NCI-H2196 (cell line): ENCODE results near the gene CHGA.

Experiments
- DNase-seq: peaks from one replicate; lab custom pipeline; 2025; ENCODE audit not compliant: unreplicated experiment; lab: John Stamatoyannopoulos, UW

The CHGA gene

GRCh38 chr14:92959761-92960680 lies 37.1 kb downstream of the CHGA start:
- no peak for DNase-seq

- no peak for DNase-seq
Observed at GRCh38 chr14:92960706-92961566, 38.0 kb downstream of the CHGA start.

GRCh38 chr14:92961567-92961855 lies 38.6 kb downstream of the CHGA start:
- no peak for DNase-seq

GRCh38 chr14:92962031-92962830 lies 39.3 kb downstream of the CHGA start:
- DNase-seq = no peak

- DNase-seq = no peak
Observed at GRCh38 chr14:92962831-92963095, 39.8 kb downstream of the CHGA start.

- DNase-seq = no peak
Observed at GRCh38 chr14:92963301-92964123, 40.6 kb downstream of the CHGA start.

- DNase-seq = no peak
Observed at GRCh38 chr14:92964124-92965109, 41.5 kb downstream of the CHGA start.

- no peak for DNase-seq
Observed at GRCh38 chr14:92965281-92965680, 42.3 kb downstream of the CHGA start.

- no peak for DNase-seq
Observed at GRCh38 chr14:92967346-92967926, 44.5 kb downstream of the CHGA start.

GRCh38 chr14:92968291-92969020 lies 45.5 kb downstream of the CHGA start:
- no peak for DNase-seq

- DNase-seq = no peak
Observed at GRCh38 chr14:92969430-92969829, 46.5 kb downstream of the CHGA start.

GRCh38 chr14:92969871-92970270 lies 46.9 kb downstream of the CHGA start:
- DNase-seq = no peak

- DNase-seq = no peak
Observed at GRCh38 chr14:92970271-92970670, 47.3 kb downstream of the CHGA start.

GRCh38 chr14:92971601-92972180 lies 48.7 kb downstream of the CHGA start:
- DNase-seq = no peak

GRCh38 chr14:92973261-92973797 lies 50.4 kb downstream of the CHGA start:
- peak; percentile 51 for DNase-seq

- no peak for DNase-seq
Observed at GRCh38 chr14:92973798-92974372, 50.9 kb downstream of the CHGA start.

- no peak for DNase-seq
Observed at GRCh38 chr14:92974541-92975345, 51.8 kb downstream of the CHGA start.
